HepG2 (cell line): ENCODE data around the gene IGLON5. TPM values are rescaled to one million over a fixed set of nuclear protein-coding genes. Genes with fewer than 3 reads are reported as not detected.
A peak's percentile ranks its signal among the peaks of the same experiment; 100 is the strongest.

ENCODE experiments used
- ATAC-seq: fragments of 200-7000 bp; cut with Tn5 transposase; 3 replicates; pipeline ENCODE4 v1.9.1; 2020; ENCODE audit warnings: mild to moderate bottlenecking, moderate library complexity
- BruUV-seq: library from RNA; stranded (reverse); fragments of 400-500 nt; replicated peaks from 2 replicates; lab custom pipeline; 2021; lab: Mats Ljungman, UMichigan
- CTCF ChIA-PET: fragments of 300-600 bp; formaldehyde crosslinking; extraction: SDS; loops from one replicate; lab custom pipeline; 2021; ENCODE audit warnings: low total read pairs, inconsistent platforms, low intra/inter-chr PET ratio; lab: Yijun Ruan, JAX
- POLR2A ChIA-PET: fragments of 350-600 bp; sonication (Branson Sonifier 250); formaldehyde crosslinking; loops from one replicate; lab custom pipeline; 2020; ENCODE audit warnings: antibody characterized with exemption, inconsistent platforms; lab: Yijun Ruan, JAX
- DNase-seq: peaks from one replicate; pipeline ENCODE4 v3.0.0-alpha.2; 2015; ENCODE audit warnings: low spot score
- FAIRE-seq: peaks from 3 replicates; lab custom pipeline; 2011; peaks lifted over from hg19 to GRCh38; lab: Jason Lieb, UNC
- H2AFZ ChIP-seq: one replicate; pipeline ENCODE4 v1.6.1; 2011; ENCODE audit warnings: low read length, inconsistent platforms
- H3K27ac ChIP-seq: fragments of 300-600 bp; 3 replicates; pipeline ENCODE4 v1.8.0; 2011; ENCODE audit warnings: mixed run types, mild to moderate bottlenecking, mixed read lengths, low read length, inconsistent platforms; ENCODE audit not compliant: insufficient read depth; ENCODE audit errors: extremely low read length
- H3K27me3 ChIP-seq, 2 experiments: fragments of 200-600 bp in 1 of 2; 2 replicates in 1 of 2; 3 replicates in 1 of 2; pipeline versions ENCODE4 v1.6.0 to v1.8.0; 2011; ENCODE audit warnings: low read length in 2 of 2, mild to moderate bottlenecking in 2 of 2, moderate library complexity in 2 of 2, inconsistent platforms in 1 of 2; ENCODE audit not compliant: insufficient read depth in 2 of 2, control insufficient read depth in 1 of 2
- H3K36me3 ChIP-seq, 2 experiments: fragments of 200-600 bp in 1 of 2; replicated peaks in 1 of 2; 2 replicates in 1 of 2; 3 replicates in 1 of 2; pipeline versions ENCODE4 v1.5.1 to v1.8.0; 2011; ENCODE audit warnings: low read length in 2 of 2, inconsistent platforms in 1 of 2; ENCODE audit not compliant: insufficient read depth in 2 of 2, control insufficient read depth in 1 of 2
- H3K4me1 ChIP-seq: 2 replicates; pipeline ENCODE4 v1.5.1; 2012; ENCODE audit warnings: low read length, inconsistent platforms; ENCODE audit not compliant: insufficient read depth
- H3K4me2 ChIP-seq: 2 replicates; pipeline ENCODE4 v1.6.0; 2011; ENCODE audit warnings: low read depth, low read length, inconsistent platforms
- H3K4me3 ChIP-seq, 3 experiments: fragments of 200-600 bp in 1 of 3; sonication (generic), shearing (Covaris generic) in 1 of 3; replicated peaks in 1 of 3; 2 replicates each; pipeline ENCODE4 v1.5.1; 2011 to 2016; ENCODE audit warnings: low read length in 3 of 3, inconsistent platforms in 2 of 3, low read depth in 2 of 3, mild to moderate bottlenecking in 2 of 3, control low read depth in 1 of 3, mixed read lengths in 1 of 3; ENCODE audit not compliant: insufficient read depth in 1 of 3
- H3K79me2 ChIP-seq: one replicate; pipeline ENCODE4 v1.6.1; 2011; ENCODE audit warnings: low read length, inconsistent platforms; ENCODE audit not compliant: insufficient read depth
- H3K9ac ChIP-seq: 2 replicates; pipeline ENCODE4 v1.6.0; 2011; ENCODE audit warnings: mild to moderate bottlenecking, low read depth, low read length, inconsistent platforms; ENCODE audit not compliant: insufficient read depth
- H3K9me3 ChIP-seq: 2 replicates; pipeline ENCODE4 v1.5.1; 2012; ENCODE audit warnings: mild to moderate bottlenecking, low read length
- H4K20me1 ChIP-seq: 2 replicates; pipeline ENCODE4 v1.6.0; 2011; ENCODE audit warnings: inconsistent platforms, mild to moderate bottlenecking, low read length, moderate library complexity; ENCODE audit not compliant: insufficient read depth
- BORCS8-MEF2B ChIP-seq: sonication (generic); formaldehyde crosslinking; IDR thresholded peaks from 2 replicates; pipeline ENCODE4 v1.8.0; 2022; ENCODE audit warnings: mild to moderate bottlenecking, missing genetic modification reagents
- BRF2 ChIP-seq: sonication (generic); formaldehyde crosslinking; IDR thresholded peaks from 2 replicates; pipeline ENCODE4 v1.8.1; 2022; ENCODE audit warnings: mild to moderate bottlenecking, missing genetic modification reagents
- CEBPB ChIP-seq: IDR thresholded peaks from 2 replicates; pipeline ENCODE4 v1.6.1; 2011; ENCODE audit warnings: low read depth, low read length, improper control_type of control experiment, borderline replicate concordance
- DPF2 ChIP-seq: sonication (generic); formaldehyde crosslinking; IDR thresholded peaks from 2 replicates; pipeline ENCODE4 v1.4.0; 2020; ENCODE audit warnings: mild to moderate bottlenecking, low read depth, missing genetic modification reagents, borderline replicate concordance
- EEA1 ChIP-seq: sonication (generic); formaldehyde crosslinking; IDR thresholded peaks from 2 replicates; pipeline ENCODE4 v1.5.1; 2020; ENCODE audit warnings: mild to moderate bottlenecking, missing genetic modification reagents, borderline replicate concordance
- ETV6 ChIP-seq: sonication (generic); formaldehyde crosslinking; conservative IDR thresholded peaks from 2 replicates; pipeline ENCODE4 v1.4.0; 2020; ENCODE audit warnings: missing genetic modification reagents
- GMEB1 ChIP-seq: sonication (generic); formaldehyde crosslinking; IDR thresholded peaks from 2 replicates; pipeline ENCODE4 v1.5.1; 2020; ENCODE audit warnings: missing genetic modification reagents, mild to moderate bottlenecking, borderline replicate concordance
- HHEX ChIP-seq: IDR thresholded peaks from 2 replicates; pipeline ENCODE4 v1.6.1; 2016; ENCODE audit warnings: control low read depth
- HMG20A ChIP-seq: IDR thresholded peaks from 2 replicates; pipeline ENCODE4 v1.6.1; 2016; ENCODE audit warnings: borderline replicate concordance
- IKZF4 ChIP-seq: sonication (generic); formaldehyde crosslinking; IDR thresholded peaks from 2 replicates; pipeline ENCODE4 v1.5.1; 2020; ENCODE audit warnings: borderline replicate concordance, mild to moderate bottlenecking, low read depth, missing genetic modification reagents; ENCODE audit errors: not compliant biosample characterization
- KLF16 ChIP-seq, 2 experiments: sonication (generic) in 1 of 2; formaldehyde crosslinking in 1 of 2; IDR thresholded peaks; 2 replicates each; pipeline versions ENCODE4 v1.6.1 to v1.8.0; 2016 to 2023; ENCODE audit warnings: missing genetic modification reagents in 2 of 2, missing compliant biosample characterization in 1 of 2
- MTERF4 ChIP-seq: sonication (generic); formaldehyde crosslinking; IDR thresholded peaks from 2 replicates; pipeline ENCODE4 v1.8.0; 2023; ENCODE audit warnings: mild to moderate bottlenecking, missing genetic modification reagents
- MTF2 ChIP-seq: sonication (generic); formaldehyde crosslinking; IDR thresholded peaks from 2 replicates; pipeline ENCODE4 v1.5.0; 2020; ENCODE audit warnings: missing genetic modification reagents, borderline replicate concordance
- NCOA1 ChIP-seq: sonication (generic); formaldehyde crosslinking; IDR thresholded peaks from 2 replicates; pipeline ENCODE4 v1.9.0; 2021; ENCODE audit warnings: missing genetic modification reagents
- NFE2L2 ChIP-seq: fragments of 150-350 bp; IDR thresholded peaks from 2 replicates; pipeline ENCODE4 v1.6.1; 2014; ENCODE audit warnings: low read length
- SMARCC2 ChIP-seq: fragments of 450-650 bp; IDR thresholded peaks from 2 replicates; pipeline ENCODE4 v1.6.1; 2017; ENCODE audit warnings: antibody characterized with exemption, mild to moderate bottlenecking
- SRF ChIP-seq: IDR thresholded peaks from 2 replicates; pipeline ENCODE4 v1.6.1; 2011; ENCODE audit warnings: mild to moderate bottlenecking, low read depth, low read length, moderate library complexity
- SSRP1 ChIP-seq: IDR thresholded peaks from 2 replicates; pipeline ENCODE4 v1.6.1; 2016; ENCODE audit warnings: control low read depth
- YEATS2 ChIP-seq: sonication (generic); formaldehyde crosslinking; IDR thresholded peaks from 2 replicates; pipeline ENCODE4 v1.4.0; 2020; ENCODE audit warnings: missing genetic modification reagents, borderline replicate concordance
- ZFY ChIP-seq: sonication (generic); formaldehyde crosslinking; IDR thresholded peaks from 2 replicates; pipeline ENCODE4 v1.4.0; 2020; ENCODE audit warnings: missing genetic modification reagents
- ZNF143 ChIP-seq: sonication (generic); formaldehyde crosslinking; IDR thresholded peaks from 2 replicates; pipeline ENCODE4 v1.4.0; 2020; ENCODE audit warnings: missing genetic modification reagents
- ZNF225 ChIP-seq: sonication (generic); formaldehyde crosslinking; IDR thresholded peaks from 2 replicates; pipeline ENCODE4 v1.4.0; 2020; ENCODE audit warnings: mild to moderate bottlenecking, missing genetic modification reagents
- WGBS: methylation state at CpG from one replicate; pipeline ENCODE4 v1.1.6; 2017; ENCODE audit warnings: low lambda C conversion rate; 5-methylcytosine and 5-hydroxymethylcytosine counted together
- in situ Hi-C: cut with HindIII; loops from 2 replicates; pipeline ENCODE4 v1.10.0; 2017; ENCODE audit warnings: low pct_unique_long_range_greater_than_20kb; ENCODE audit not compliant: extremely low pct_ligation_motif_present
- intact Hi-C: fragments of 100-400 bp; cut with micrococcal nuclease; formaldehyde crosslinking; loops from one replicate; pipeline ENCODE4 v1.10.0; 2022; ENCODE audit not compliant: unreplicated experiment
- polyA plus RNA-seq, 8 experiments: library from polyadenylated mRNA; depleted of rRNA in 3 of 8; stranded (reverse) in 7 of 8; unstranded in 1 of 8; fragments of >200 nt; fragmentation: Illumina TruSeq in 4 of 8; extraction: Trizol in 4 of 8; gene quantifications; 2 replicates each; pipeline versions ENCODE4 v1.2.1 to v1.2.3, GENCODE V29; 2011 to 2016; ENCODE audit warnings: low read depth in 4 of 8, missing spikeins in 1 of 8, mixed read lengths in 1 of 8; ENCODE audit not compliant: insufficient read depth in 1 of 8
- total RNA-seq, 5 experiments: library from RNA; depleted of rRNA; stranded (reverse); fragments of >200 nt; fragmentation: Illumina TruSeq; extraction: Trizol; gene quantifications; 2 replicates each; pipeline ENCODE4 v1.2.3, GENCODE V29; 2016; ENCODE audit warnings: low read depth in 1 of 5

The IGLON5 gene
- total and polyA plus RNA-seq, 2 of the 13 experiments (the other 11 are each of a cell fraction or from before 2014, with no cell fraction given) = 0.04 to 5.7 TPM

DNA sequence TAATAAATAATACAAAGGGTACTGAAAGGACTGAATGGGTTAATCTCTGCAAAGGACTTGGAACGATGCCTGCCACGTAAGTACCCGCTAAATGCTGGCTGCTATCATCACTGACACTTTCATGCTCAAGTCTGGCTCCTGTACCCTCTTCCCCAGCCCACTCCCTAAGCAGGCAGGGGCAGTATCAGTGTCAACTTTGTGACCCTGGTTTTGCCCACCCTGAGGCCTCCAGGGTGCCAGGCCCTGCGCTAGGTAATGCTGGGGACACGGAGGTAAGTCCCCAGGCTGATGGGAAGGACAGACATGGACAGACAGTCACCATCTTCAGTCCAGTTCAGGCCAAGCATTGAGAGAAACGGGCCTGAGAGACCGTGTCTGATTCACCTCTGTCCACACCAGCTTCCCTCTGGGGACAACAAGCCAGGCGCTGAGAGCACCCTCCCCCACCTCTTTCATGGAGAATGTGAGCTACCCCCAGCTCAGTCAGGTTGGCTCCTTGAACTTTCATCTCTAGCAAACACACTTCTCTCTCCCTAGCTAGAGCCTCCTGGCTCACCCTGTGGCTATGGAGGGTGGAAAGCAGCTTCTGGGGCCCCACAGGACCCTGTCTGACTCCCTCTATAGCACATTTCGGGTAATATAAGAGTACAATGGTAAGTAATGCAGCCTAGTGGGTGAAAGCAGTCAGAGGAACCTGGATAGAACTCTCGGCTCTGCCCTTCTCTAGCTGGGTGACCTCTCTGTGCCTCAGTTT is 53.9 kb downstream of the IGLON5 start:
- DNase-seq (peak; percentile 95), ATAC-seq (peak; percentile 37), FAIRE-seq (peak; percentile 94)
- in situ Hi-C loops (no loop called here), intact Hi-C loops (no loop called here)
- H2AFZ ChIP-seq = no peak overlapping the region
- no TSS peak for BruUV-seq
- peak overlapping the region; percentile 100 for H3K27ac ChIP-seq
- no peaks in the 10 kb centered on the region for H3K36me3 ChIP-seq
- H3K79me2 ChIP-seq = peaks cover 42% of the 10 kb centered on the region
- WGBS = 1% methylated on average over 7 of the region's 10 CpGs
- no peaks in the 10 kb centered on the region for H3K9me3 ChIP-seq
- H3K4me3 ChIP-seq = peak overlapping the region; percentile 68 to 90 (median 80)
- H3K9ac ChIP-seq = peak overlapping the region; percentile 100
- H4K20me1 ChIP-seq = no peaks in the 10 kb centered on the region
- peak overlapping the region; percentile 100 for H3K4me2 ChIP-seq
- peaks cover 61% of the 10 kb centered on the region for H3K4me1 ChIP-seq
- H3K27me3 ChIP-seq = peaks cover 0 to 4% of the 10 kb centered on the region in 2 experiments; a peak in 2 of 5 replicates
- ChIA-PET POLR2A (interaction anchor here (1.0 to 7.8 kb wide), 11 partner anchors 10 to 110 kb away, joined by 3 to 309 read pairs (median 7); partner anchors contain the start of genes C19orf84, LIM2 and VSIG10L), CTCF (no interaction called here)
- no peak for TF ChIP-seq MTF2 (CRISPR knock-in tag)
- TF ChIP-seq ZFY (CRISPR knock-in tag) = peak; percentile 60
- peak; percentile 45; the same call in 1 of the 2 replicates for TF ChIP-seq DPF2 (CRISPR knock-in tag)
- peak; percentile 26; the same call in 1 of the 2 replicates for TF ChIP-seq HMG20A (CRISPR knock-in tag)
- TF ChIP-seq BORCS8-MEF2B (CRISPR knock-in tag) = no peak
- TF ChIP-seq ZNF143 (CRISPR knock-in tag) = no peak
- TF ChIP-seq ETV6 (CRISPR knock-in tag) = no peak
- no peak for TF ChIP-seq CEBPB
- TF ChIP-seq SRF = no peak
- no peak for TF ChIP-seq HHEX (CRISPR knock-in tag)
- no peak for TF ChIP-seq EEA1
- no peak for TF ChIP-seq MTERF4
- no peak; the same call in 1 of the 2 replicates for TF ChIP-seq GMEB1
- no peak for TF ChIP-seq NCOA1 (CRISPR knock-in tag)
- no peak for TF ChIP-seq BRF2
- TF ChIP-seq KLF16 (CRISPR knock-in tag; IDR thresholded peaks at IDR 0.05) = peak in 1 of 2 experiments; percentile 33; a peak in 1 of 4 replicates
- peak; percentile 21; the same call in 1 of the 2 replicates for TF ChIP-seq YEATS2
- TF ChIP-seq SMARCC2 = no peak
- TF ChIP-seq ZNF225 = no peak
- 0 out of 2 replicates have a peak, but pooled peaks have one; percentile 59 for TF ChIP-seq SSRP1 (CRISPR knock-in tag)
- no peak for TF ChIP-seq IKZF4 (CRISPR knock-in tag)
- TF ChIP-seq NFE2L2 = 0 out of 2 replicates have a peak, but pooled peaks have one; percentile 10
